HG03175 (cell line): ENCODE measurements around the gene SPG21.

Experiments used
- ATAC-seq: cut with Tn5 transposase; IDR thresholded peaks from one replicate; pipeline ENCODE4 v1.9.1; 2021; ENCODE audit warnings: mild to moderate bottlenecking, moderate library complexity; ENCODE audit not compliant: unreplicated experiment

Gene SPG21

GRCh38 chr15:64993290-64993689 is 3.6 kb upstream of the SPG21 start:
- ATAC-seq = no peak

- no peak for ATAC-seq
Measured at GRCh38 chr15:64991536-64992135, 1.9 kb upstream of the SPG21 start.

GRCh38 chr15:64990168-64990470 is 405 bp upstream of the SPG21 start:
- no peak for ATAC-seq

- no peak for ATAC-seq
Measured at GRCh38 chr15:64987136-64987535, 2.6 kb downstream of the SPG21 start.

GRCh38 chr15:64985366-64986033 is 4.2 kb downstream of the SPG21 start:
- ATAC-seq = no peak

- ATAC-seq = no peak
Measured at GRCh38 chr15:64982472-64982871, 7.2 kb downstream of the SPG21 start.

GRCh38 chr15:64981812-64982431 is 7.8 kb downstream of the SPG21 start:
- no peak for ATAC-seq

- no peak for ATAC-seq
Measured at GRCh38 chr15:64979252-64979710, 10.4 kb downstream of the SPG21 start.

- ATAC-seq = no peak
Measured at GRCh38 chr15:64975390-64975789, 14.3 kb downstream of the SPG21 start.

- ATAC-seq = no peak
Measured at GRCh38 chr15:64970698-64971097, 19.0 kb downstream of the SPG21 start.

GRCh38 chr15:64969401-64969800 is 20.3 kb downstream of the SPG21 start:
- no peak for ATAC-seq

- ATAC-seq = no peak
Measured at GRCh38 chr15:64961013-64961412, 28.7 kb downstream of the SPG21 start.

GRCh38 chr15:64960153-64960552 is 29.6 kb downstream of the SPG21 start:
- ATAC-seq = no peak

- ATAC-seq = no peak
Measured at GRCh38 chr15:64959128-64959527, 30.6 kb downstream of the SPG21 start.

- ATAC-seq = no peak
Measured at GRCh38 chr15:64954395-64954794, 35.3 kb downstream of the SPG21 start.

GRCh38 chr15:64951777-64952418 is 37.8 kb downstream of the SPG21 start:
- no peak for ATAC-seq

- no peak for ATAC-seq
Measured at GRCh38 chr15:64950888-64951287, 38.8 kb downstream of the SPG21 start.

- ATAC-seq = no peak
Measured at GRCh38 chr15:64949383-64950186, 40.1 kb downstream of the SPG21 start.

GRCh38 chr15:64948916-64949315 is 40.8 kb downstream of the SPG21 start:
- no peak for ATAC-seq

GRCh38 chr15:64947211-64947610 is 42.5 kb downstream of the SPG21 start:
- no peak for ATAC-seq

- ATAC-seq = no peak
Measured at GRCh38 chr15:64944961-64945360, 44.8 kb downstream of the SPG21 start.
